GM19023 (cell line): Measurements from ENCODE around the gene TRIAP1.

Experiments
- ATAC-seq: cut with Tn5 transposase; IDR thresholded peaks from one replicate; pipeline ENCODE4 v1.9.1; 2021; ENCODE audit warnings: mild to moderate bottlenecking, moderate library complexity; ENCODE audit not compliant: unreplicated experiment

TRIAP1 gene

GRCh38 chr12:120394483-120395367 lies 51.5 kb downstream of the TRIAP1 start:
- ATAC-seq, result no peak
